PFSK-1 (cell line): Measurements from ENCODE around the gene SOBP.

Experiments
- FOXP2 ChIP-seq: optimal IDR thresholded peaks from 2 replicates; pipeline ENCODE3; 2011; ENCODE audit warnings: borderline replicate concordance, control low read depth, inconsistent platforms; ENCODE audit not compliant: insufficient read depth; ENCODE audit errors: extremely low read length, extremely low read depth
- POLR2AphosphoS5 ChIP-seq: IDR thresholded peaks from 2 replicates; pipeline ENCODE4 v1.6.1; 2012; ENCODE audit warnings: low read depth, mild to moderate bottlenecking, control low read depth, low read length, moderate library complexity
- SIN3A ChIP-seq: IDR thresholded peaks from 2 replicates; pipeline ENCODE4 v1.6.1; 2012; ENCODE audit warnings: mild to moderate bottlenecking, low read length, moderate library complexity, borderline replicate concordance; ENCODE audit not compliant: insufficient read depth
- TAF1 ChIP-seq: IDR thresholded peaks from 2 replicates; pipeline ENCODE4 v1.6.1; 2012; ENCODE audit warnings: low read length, control low read depth, borderline replicate concordance; ENCODE audit not compliant: insufficient read depth
- TF ChIP-seq, protein P1 (sequence below), 2 experiments: IDR thresholded peaks; 2 replicates each; pipeline versions ENCODE4 v1.6.1 to v1.8.0; 2011 to 2012; ENCODE audit warnings: low read depth in 2 of 2, low read length in 2 of 2, control low read depth in 1 of 2, inconsistent platforms in 1 of 2, mild to moderate bottlenecking in 1 of 2, moderate library complexity in 1 of 2; ENCODE audit not compliant: insufficient read depth in 1 of 2

The SOBP gene

DNA sequence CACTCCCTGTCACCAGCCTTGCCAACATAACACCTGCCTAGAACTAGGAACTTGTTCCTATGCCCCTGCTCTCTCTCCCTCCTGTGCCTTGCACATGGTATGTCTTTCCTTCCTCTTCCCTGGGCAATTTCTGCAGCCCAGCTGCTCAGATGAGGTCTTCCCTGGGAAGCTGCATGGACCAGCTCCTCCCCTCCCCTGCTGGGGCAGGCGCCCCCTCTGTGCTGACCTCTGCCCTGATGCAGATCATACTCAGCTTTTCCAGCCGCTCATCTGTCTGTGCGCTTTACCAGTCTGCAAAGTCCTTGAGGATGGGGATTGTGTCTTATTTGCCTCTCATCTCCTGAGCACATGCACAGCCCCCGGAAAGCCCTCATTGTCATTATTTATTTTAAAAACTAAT, 172.4 kb downstream of the SOBP start:
- TF ChIP-seq, protein P1, sequence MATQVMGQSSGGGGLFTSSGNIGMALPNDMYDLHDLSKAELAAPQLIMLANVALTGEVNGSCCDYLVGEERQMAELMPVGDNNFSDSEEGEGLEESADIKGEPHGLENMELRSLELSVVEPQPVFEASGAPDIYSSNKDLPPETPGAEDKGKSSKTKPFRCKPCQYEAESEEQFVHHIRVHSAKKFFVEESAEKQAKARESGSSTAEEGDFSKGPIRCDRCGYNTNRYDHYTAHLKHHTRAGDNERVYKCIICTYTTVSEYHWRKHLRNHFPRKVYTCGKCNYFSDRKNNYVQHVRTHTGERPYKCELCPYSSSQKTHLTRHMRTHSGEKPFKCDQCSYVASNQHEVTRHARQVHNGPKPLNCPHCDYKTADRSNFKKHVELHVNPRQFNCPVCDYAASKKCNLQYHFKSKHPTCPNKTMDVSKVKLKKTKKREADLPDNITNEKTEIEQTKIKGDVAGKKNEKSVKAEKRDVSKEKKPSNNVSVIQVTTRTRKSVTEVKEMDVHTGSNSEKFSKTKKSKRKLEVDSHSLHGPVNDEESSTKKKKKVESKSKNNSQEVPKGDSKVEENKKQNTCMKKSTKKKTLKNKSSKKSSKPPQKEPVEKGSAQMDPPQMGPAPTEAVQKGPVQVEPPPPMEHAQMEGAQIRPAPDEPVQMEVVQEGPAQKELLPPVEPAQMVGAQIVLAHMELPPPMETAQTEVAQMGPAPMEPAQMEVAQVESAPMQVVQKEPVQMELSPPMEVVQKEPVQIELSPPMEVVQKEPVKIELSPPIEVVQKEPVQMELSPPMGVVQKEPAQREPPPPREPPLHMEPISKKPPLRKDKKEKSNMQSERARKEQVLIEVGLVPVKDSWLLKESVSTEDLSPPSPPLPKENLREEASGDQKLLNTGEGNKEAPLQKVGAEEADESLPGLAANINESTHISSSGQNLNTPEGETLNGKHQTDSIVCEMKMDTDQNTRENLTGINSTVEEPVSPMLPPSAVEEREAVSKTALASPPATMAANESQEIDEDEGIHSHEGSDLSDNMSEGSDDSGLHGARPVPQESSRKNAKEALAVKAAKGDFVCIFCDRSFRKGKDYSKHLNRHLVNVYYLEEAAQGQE (IDR thresholded peaks at IDR 0.05; ENCODE audit: insufficient read depth in 1 of 2, low read depth in 2 of 2, low read length in 2 of 2) = no peak
- no peak for TF ChIP-seq POLR2AphosphoS5
- no peak for TF ChIP-seq TAF1
- TF ChIP-seq SIN3A = no peak
- TF ChIP-seq FOXP2 = no peak

DNA sequence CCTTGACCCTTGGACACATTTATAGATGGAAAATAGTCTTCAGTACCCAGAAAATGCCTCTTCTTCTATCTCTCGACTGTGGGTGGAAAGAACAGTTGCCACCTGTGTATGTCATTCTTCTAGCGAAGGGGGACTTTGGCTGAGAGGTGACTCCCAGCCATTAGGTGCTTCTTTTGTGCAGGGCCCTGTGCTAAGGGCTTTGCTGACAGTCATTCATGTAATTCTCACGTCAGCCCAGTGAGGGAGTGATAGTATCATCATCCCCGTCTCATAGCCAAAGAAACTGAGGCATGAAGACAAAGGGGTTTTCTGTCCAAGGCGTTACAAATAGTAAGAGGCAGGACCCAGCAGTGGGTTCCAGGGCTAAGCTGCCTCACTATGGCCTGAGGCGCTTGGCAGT, 173.4 kb downstream of the SOBP start:
- TF ChIP-seq TAF1 (no peak), POLR2AphosphoS5 (no peak), FOXP2 (no peak), SIN3A (no peak)
- TF ChIP-seq, protein P1 (IDR thresholded peaks at IDR 0.05; ENCODE audit: insufficient read depth in 1 of 2, low read depth in 2 of 2, low read length in 2 of 2) = no peak

DNA sequence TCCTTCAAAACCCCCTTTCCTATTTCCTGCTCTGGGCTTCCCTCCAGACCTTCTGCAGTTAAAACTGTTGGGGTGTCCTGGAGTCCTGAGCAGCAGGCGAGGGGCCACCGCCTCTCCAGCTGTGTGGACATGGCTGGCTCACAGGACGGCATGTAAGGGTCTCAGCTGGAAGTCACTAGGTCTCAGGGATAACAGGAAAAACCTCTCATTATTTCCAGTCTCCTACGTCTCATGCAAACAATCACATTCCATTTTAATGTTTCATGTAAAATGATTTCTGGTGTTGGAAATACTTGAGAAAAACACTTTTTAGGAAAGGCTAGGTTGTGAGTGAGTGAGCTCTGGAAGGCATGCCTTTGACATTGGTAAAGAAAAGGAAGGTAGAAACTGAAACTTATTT, 175.5 kb downstream of the SOBP start:
- TF ChIP-seq POLR2AphosphoS5 (no peak), FOXP2 (no peak), TAF1 (no peak), SIN3A (no peak)
- TF ChIP-seq, protein P1 (IDR thresholded peaks at IDR 0.05; ENCODE audit: insufficient read depth in 1 of 2, low read depth in 2 of 2, low read length in 2 of 2) = no peak

DNA sequence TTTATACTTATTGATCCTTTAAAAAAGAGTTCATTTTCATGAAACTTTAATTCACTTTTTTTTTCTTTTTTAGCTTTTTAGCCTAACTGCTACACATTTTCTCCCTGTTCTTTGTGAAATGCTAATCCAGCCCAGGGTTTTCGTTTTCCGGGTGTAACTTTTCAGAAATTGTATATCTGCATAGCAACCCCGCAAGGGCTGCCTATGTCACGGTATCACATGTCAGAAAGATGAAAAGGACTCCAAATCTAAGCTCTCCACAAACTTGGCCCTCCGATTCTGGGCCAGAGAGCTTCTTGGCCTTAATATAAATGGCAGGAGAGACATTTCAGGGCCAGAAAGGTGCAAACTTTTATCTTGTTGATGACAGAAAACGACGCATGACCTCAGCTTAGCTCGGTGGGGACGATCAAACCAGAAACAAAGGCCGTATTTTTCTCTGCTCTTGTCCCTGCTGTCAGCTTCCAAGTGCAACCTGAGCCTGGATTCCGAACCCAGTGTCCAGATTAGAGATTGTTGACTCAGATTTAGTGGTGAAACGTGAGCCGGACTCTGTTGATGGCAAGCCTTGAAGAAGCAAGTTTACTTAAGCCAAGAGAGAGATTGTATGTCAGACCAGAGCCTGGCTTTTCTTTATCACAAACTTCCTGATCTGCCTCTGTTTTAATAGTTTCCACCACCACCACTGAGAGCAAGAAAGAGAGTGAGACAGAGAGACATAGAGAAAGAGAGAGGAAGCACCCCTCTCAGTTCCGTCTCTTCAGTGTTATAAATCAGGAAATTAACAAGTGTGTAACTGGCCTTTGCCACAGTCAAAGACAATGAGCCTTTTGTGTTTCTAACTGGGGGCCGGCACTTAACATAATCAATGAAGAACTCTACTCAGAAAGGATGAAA, 176.4 kb downstream of the SOBP start:
- TF ChIP-seq POLR2AphosphoS5 (no peak), FOXP2 (no peak), SIN3A (no peak), TAF1 (no peak)
- TF ChIP-seq, protein P1 (IDR thresholded peaks at IDR 0.05; ENCODE audit: insufficient read depth in 1 of 2, low read depth in 2 of 2, low read length in 2 of 2) = no peak
